Upper lobe of left lung (tissue), 6 donors: ENCODE measurements around the gene LSP1. TPM values are rescaled to one million over a fixed set of nuclear protein-coding genes. Genes with fewer than 3 reads are reported as not detected.
A peak's percentile ranks its signal among the peaks of the same experiment; 100 is the strongest.

Experiments
- ATAC-seq, 2 donors: fragments of 200-7000 bp; cut with Tn5 transposase; one replicate each; pipeline ENCODE4 v1.9.1; 2022; ENCODE audit warnings: mild to moderate bottlenecking in 2 of 2, moderate library complexity in 2 of 2; ENCODE audit not compliant: low FRiP score in 2 of 2
- DNase-seq, 2 donors: peaks; one replicate each; pipeline ENCODE4 v3.0.0-alpha.2; 2019 to 2020
- H3K27ac ChIP-seq, 4 donors: fragments of 200-600 bp; sonication (generic); one replicate each; pipeline ENCODE4 v1.5.1; 2016 to 2019
- H3K27me3 ChIP-seq, 4 donors: fragments of 200-600 bp; sonication (generic); one replicate each; pipeline ENCODE4 v1.5.1; 2017 to 2019
- H3K36me3 ChIP-seq, 4 donors: fragments of 200-600 bp; sonication (generic); one replicate each; pipeline ENCODE4 v1.5.1; 2016 to 2019
- H3K4me1 ChIP-seq, 4 donors: fragments of 200-600 bp; sonication (generic); one replicate each; pipeline ENCODE4 v1.5.1; 2018 to 2019
- H3K4me3 ChIP-seq, 4 donors: fragments of 200-600 bp; sonication (generic); one replicate each; pipeline ENCODE4 v1.5.1; 2017 to 2019; ENCODE audit warnings: mild to moderate bottlenecking in 2 of 4, moderate library complexity in 1 of 4
- H3K9me3 ChIP-seq, 4 donors: fragments of 200-600 bp; sonication (generic); one replicate each; pipeline ENCODE4 v1.5.1; 2018 to 2019
- EP300 ChIP-seq, 4 donors: sonication (generic); formaldehyde crosslinking; IDR thresholded peaks; one replicate each; pipeline ENCODE4 v1.5.1; 2017; ENCODE audit warnings: antibody characterized with exemption in 4 of 4, control low read depth in 2 of 4
- POLR2A ChIP-seq, 4 donors: fragments of 450-650 bp; IDR thresholded peaks; one replicate each; pipeline ENCODE4 v1.5.1; 2016 to 2017; ENCODE audit warnings: antibody characterized with exemption in 4 of 4, mild to moderate bottlenecking in 2 of 4
- POLR2AphosphoS5 ChIP-seq, 2 donors: sonication (generic); formaldehyde crosslinking; IDR thresholded peaks; one replicate each; pipeline ENCODE4 v1.5.1; 2017; ENCODE audit warnings: antibody characterized with exemption in 2 of 2
- WGBS, 2 donors: methylation state at CpG; one replicate each; pipeline ENCODE4 v1.1.5; 2017 to 2018; 5-methylcytosine and 5-hydroxymethylcytosine counted together
- total RNA-seq, 6 donors: library from RNA; depleted of rRNA in 4 of 6; stranded (reverse); fragments of >200 nt in 4 of 6; gene quantifications; one replicate each; pipeline versions ENCODE4 v1.1.0 to v1.2.1, GENCODE V29; 2016 to 2021
- TF ChIP-seq, protein P1 (sequence below), 6 experiments: fragments of 450-650 bp in 4 of 6; fragments of 200-600 bp in 2 of 6; sonication (generic) in 2 of 6; IDR thresholded peaks; one replicate each; pipeline ENCODE4 v1.5.1; 2016 to 2019; ENCODE audit warnings: antibody characterized with exemption in 6 of 6
- donor health status: DM: no; HTN: no; CAD: no; lungs with moderate emphysema.
- donor health status: DM: no; HTN: yes; CAD: no; lungs with severe emphysema.

The LSP1 gene
- total RNA-seq, 6 donors from 2014 or later = 29.3 to 162 (median 66.2) TPM

DNA sequence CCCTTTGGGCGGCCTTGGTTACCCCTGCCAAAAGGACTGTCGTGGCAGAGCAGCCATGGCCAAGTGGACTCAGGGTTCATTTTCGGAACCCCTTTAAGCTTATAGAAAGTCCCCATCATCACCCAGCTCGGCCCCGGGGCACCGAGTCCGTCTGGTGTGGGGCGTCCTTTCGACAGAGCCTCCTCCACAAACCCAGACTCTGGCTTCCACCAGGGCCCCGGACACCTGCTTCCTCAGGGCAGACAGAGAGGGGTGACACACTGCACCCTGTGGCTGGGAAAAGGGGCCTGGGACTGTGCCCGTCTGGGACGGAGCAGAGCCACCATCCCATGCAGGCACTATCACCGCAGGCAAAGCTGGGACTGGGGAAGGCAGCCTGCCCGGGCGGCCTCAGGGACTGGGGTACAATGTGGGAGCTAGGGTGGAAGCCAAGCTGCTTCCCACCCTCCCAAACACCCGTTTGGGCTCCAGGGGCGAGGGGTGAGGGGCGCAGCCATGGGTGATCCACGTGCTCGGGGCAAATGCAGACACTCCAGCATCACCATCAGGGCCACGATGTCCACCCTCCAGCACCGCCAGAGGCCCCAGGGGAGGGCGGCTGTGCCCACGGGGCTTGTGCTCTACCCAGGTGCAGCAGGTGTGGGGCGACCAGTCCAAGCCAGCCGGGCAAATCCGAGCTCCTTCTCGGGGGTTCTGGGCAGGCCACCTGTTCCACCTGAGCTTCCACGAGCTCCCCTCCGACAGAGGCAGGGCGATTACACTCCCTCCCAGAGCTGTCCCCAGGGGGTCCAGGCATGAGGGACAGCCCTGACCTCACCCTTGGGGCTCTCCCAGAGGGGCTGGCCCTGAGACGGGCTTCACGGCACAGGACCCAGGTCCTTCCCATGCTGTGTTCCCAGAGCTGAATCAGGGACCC lies 82.5 kb downstream of the LSP1 start:
- WGBS, 2 donors = 88 to 90% methylated on average over 4 to 27 of the region's 33 CpGs

GRCh38 chr11:1936072-1936780 lies 83.3 kb downstream of the LSP1 start:
- 93% methylated on average over 3 to 29 of the region's 34 CpGs for WGBS, 2 donors
- H3K27me3 ChIP-seq = no peaks in the 10 kb centered on the region
- no peak overlapping the region for H3K27ac ChIP-seq
- H3K4me3 ChIP-seq = no peak overlapping the region
- H3K36me3 ChIP-seq = no peaks in the 10 kb centered on the region
- DNase-seq = peak in 1 of 2 donors; percentile 80
- no peak for ATAC-seq
- H3K9me3 ChIP-seq = no peaks in the 10 kb centered on the region
- TF ChIP-seq EP300 (IDR thresholded peaks at IDR 0.05) = no peak
- TF ChIP-seq, protein P1, sequence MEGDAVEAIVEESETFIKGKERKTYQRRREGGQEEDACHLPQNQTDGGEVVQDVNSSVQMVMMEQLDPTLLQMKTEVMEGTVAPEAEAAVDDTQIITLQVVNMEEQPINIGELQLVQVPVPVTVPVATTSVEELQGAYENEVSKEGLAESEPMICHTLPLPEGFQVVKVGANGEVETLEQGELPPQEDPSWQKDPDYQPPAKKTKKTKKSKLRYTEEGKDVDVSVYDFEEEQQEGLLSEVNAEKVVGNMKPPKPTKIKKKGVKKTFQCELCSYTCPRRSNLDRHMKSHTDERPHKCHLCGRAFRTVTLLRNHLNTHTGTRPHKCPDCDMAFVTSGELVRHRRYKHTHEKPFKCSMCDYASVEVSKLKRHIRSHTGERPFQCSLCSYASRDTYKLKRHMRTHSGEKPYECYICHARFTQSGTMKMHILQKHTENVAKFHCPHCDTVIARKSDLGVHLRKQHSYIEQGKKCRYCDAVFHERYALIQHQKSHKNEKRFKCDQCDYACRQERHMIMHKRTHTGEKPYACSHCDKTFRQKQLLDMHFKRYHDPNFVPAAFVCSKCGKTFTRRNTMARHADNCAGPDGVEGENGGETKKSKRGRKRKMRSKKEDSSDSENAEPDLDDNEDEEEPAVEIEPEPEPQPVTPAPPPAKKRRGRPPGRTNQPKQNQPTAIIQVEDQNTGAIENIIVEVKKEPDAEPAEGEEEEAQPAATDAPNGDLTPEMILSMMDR (IDR thresholded peaks at IDR 0.05) = no peak
- no peak for TF ChIP-seq POLR2AphosphoS5 (IDR thresholded peaks at IDR 0.05)
- no peak for TF ChIP-seq POLR2A (IDR thresholded peaks at IDR 0.05)
- H3K4me1 ChIP-seq = peaks cover 0 to 5% (median 2%) of the 10 kb centered on the region in 4 donors

More for the DNA sequence above, 82.5 kb downstream of the LSP1 start:
- peaks cover 0 to 5% (median 2%) of the 10 kb centered on the region in 4 donors for H3K4me1 ChIP-seq
- no peak for TF ChIP-seq POLR2AphosphoS5 (IDR thresholded peaks at IDR 0.05)
- H3K36me3 ChIP-seq = no peaks in the 10 kb centered on the region
- no peaks in the 10 kb centered on the region for H3K27me3 ChIP-seq
- H3K9me3 ChIP-seq = no peaks in the 10 kb centered on the region
- no peak for ATAC-seq
- H3K27ac ChIP-seq = no peak overlapping the region
- peak in 1 of 2 donors; percentile 73 for DNase-seq
- no peak overlapping the region for H3K4me3 ChIP-seq

- H3K9me3 ChIP-seq = no peaks in the 10 kb centered on the region
- H3K4me3 ChIP-seq = no peak overlapping the region
- WGBS, 2 donors = 91 to 93% methylated on average over 6 to 24 of the region's 34 CpGs
- no peaks in the 10 kb centered on the region for H3K36me3 ChIP-seq
- DNase-seq (peak in 1 of 2 donors; percentile 78), ATAC-seq (no peak)
- H3K27me3 ChIP-seq = no peaks in the 10 kb centered on the region
- TF ChIP-seq POLR2A (IDR thresholded peaks at IDR 0.05) (no peak), EP300 (IDR thresholded peaks at IDR 0.05) (no peak), POLR2AphosphoS5 (IDR thresholded peaks at IDR 0.05) (no peak)
- H3K27ac ChIP-seq = no peak overlapping the region
- H3K4me1 ChIP-seq = peaks cover 0 to 5% (median 2%) of the 10 kb centered on the region in 4 donors
Observed at GRCh38 chr11:1936781-1937615, 84.1 kb downstream of the LSP1 start.

DNA sequence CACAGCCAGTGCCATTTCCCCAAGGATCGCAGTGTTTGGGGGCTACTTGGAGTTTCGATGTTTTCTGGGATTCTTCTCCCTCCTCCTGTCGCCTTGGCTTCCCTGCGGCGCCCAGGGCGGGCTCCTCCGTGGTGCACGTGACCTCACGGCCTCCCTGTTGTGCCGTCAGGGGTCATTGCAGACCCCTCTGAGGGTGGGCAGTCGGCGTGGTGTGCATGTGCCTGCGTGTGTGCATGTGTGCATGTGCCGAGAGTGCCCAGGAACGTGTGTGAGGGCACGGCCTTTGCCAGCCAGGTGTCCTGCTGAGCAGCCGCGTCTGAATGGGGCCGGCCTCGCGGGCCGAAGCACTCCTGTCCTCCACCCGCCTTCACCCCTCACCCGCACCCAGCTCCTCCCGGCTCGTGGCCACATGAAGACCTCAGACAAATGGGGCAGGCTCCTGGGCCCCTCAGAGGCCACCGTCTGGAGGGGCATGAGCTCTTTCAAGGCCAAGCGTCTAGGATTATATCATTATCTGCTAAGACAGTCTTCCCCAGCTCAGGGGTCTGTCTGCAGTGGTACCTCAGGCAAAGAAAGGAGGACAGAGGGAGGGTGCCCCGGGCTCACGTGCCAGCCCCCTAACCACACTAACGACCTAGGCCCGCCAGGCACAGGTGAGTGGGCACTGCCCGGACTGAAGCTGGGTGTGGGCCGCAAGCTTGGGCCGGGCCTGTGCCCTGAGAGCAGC lies 84.9 kb downstream of the LSP1 start:
- Histone ChIP-seq H3K9me3 (no peaks in the 10 kb centered on the region), H3K27ac (no peak overlapping the region), H3K4me1 (peaks cover 0 to 5% (median 2%) of the 10 kb centered on the region in 4 donors), H3K27me3 (no peaks in the 10 kb centered on the region), H3K4me3 (no peak overlapping the region), H3K36me3 (no peaks in the 10 kb centered on the region)
- peak in 1 of 2 donors; percentile 81 for DNase-seq
- no peak for ATAC-seq
- 86 to 89% methylated on average over 22 to 34 of the region's 35 CpGs for WGBS, 2 donors
- TF ChIP-seq POLR2AphosphoS5 (IDR thresholded peaks at IDR 0.05) (no peak), POLR2A (IDR thresholded peaks at IDR 0.05) (no peak), EP300 (IDR thresholded peaks at IDR 0.05) (no peak)
- TF ChIP-seq, protein P1 (IDR thresholded peaks at IDR 0.05) = no peak

DNA sequence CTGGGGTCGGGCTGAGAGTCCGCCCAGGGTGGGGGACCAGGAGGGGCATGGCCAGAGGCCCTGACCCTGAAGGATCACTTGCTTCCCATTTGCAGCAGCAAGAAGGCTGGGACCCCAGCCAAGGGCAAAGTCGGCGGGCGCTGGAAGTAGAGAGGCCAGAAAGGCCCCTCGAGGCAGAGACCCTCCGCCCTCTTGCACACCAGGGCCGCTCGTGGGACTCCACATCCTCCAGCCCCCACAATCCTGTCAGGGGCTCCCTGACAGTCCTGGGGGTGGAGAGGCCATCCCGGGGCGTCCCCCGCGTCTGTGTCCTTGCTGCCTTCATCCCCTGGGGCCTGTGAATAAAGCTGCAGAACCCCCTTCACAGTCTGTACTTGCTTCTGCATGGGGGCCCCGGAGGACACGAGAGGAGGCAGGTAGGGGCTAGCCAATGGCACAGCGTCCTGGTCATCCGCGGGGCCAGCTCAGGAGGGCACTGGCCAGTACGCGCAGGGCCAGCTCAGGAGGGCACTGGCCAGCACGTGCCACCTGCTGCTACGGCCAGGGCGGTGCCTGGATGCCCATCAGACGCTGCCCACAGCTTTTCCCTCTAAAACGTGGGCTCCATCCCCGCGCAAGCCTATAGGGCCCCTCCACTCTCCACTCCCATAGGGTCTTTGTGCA lies 85.6 kb downstream of the LSP1 start:
- no peak for ATAC-seq
- H3K4me1 ChIP-seq = peaks cover 0 to 6% (median 2%) of the 10 kb centered on the region in 4 donors
- peak in 1 of 2 donors; percentile 72 for DNase-seq
- WGBS, 2 donors = 80% methylated on average over 6 to 27 of the region's 27 CpGs
- H3K27ac ChIP-seq = no peak overlapping the region
- H3K36me3 ChIP-seq = no peaks in the 10 kb centered on the region
- H3K27me3 ChIP-seq = no peaks in the 10 kb centered on the region
- TF ChIP-seq, protein P1 (IDR thresholded peaks at IDR 0.05) = no peak
- TF ChIP-seq EP300 (IDR thresholded peaks at IDR 0.05) (no peak), POLR2A (IDR thresholded peaks at IDR 0.05) (no peak), POLR2AphosphoS5 (IDR thresholded peaks at IDR 0.05) (no peak)
- no peak overlapping the region for H3K4me3 ChIP-seq
- no peaks in the 10 kb centered on the region for H3K9me3 ChIP-seq
